WTC11 (cell line): ENCODE data around the gene SLC7A8.

Source experiments
- AFF4 ChIP-seq: sonication (generic); formaldehyde crosslinking; IDR thresholded peaks from 2 replicates; pipeline ENCODE4 v1.8.1; 2023; ENCODE audit warnings: mild to moderate bottlenecking, missing genetic modification reagents, borderline replicate concordance
- CTCF ChIP-seq: fragments of 200-600 bp; IDR thresholded peaks from 2 replicates; pipeline ENCODE4 v1.8.0; 2022; ENCODE audit warnings: antibody characterized with exemption
- E2F1 ChIP-seq: sonication (generic); formaldehyde crosslinking; IDR thresholded peaks from 2 replicates; pipeline ENCODE4 v1.8.0; 2022; ENCODE audit warnings: mild to moderate bottlenecking, missing genetic modification reagents
- ELF4 ChIP-seq: sonication (generic); formaldehyde crosslinking; IDR thresholded peaks from 2 replicates; pipeline ENCODE4 v1.8.1; 2022; ENCODE audit warnings: low read depth, mild to moderate bottlenecking, moderate library complexity, missing genetic modification reagents
- GRHL2 ChIP-seq: fragments of 250-450 bp; sonication (Bioruptor Pico); IDR thresholded peaks from 2 replicates; pipeline ENCODE4 v1.8.0; 2022; ENCODE audit warnings: mild to moderate bottlenecking, moderate library complexity; ENCODE audit not compliant: insufficient replicate concordance, severe bottlenecking
- IRF2 ChIP-seq: sonication (generic); formaldehyde crosslinking; IDR thresholded peaks from 2 replicates; pipeline ENCODE4 v1.8.0; 2022; ENCODE audit warnings: low read depth, missing genetic modification reagents, borderline replicate concordance
- MLX ChIP-seq: sonication (generic); formaldehyde crosslinking; IDR thresholded peaks from 2 replicates; pipeline ENCODE4 v1.8.1; 2023; ENCODE audit warnings: mild to moderate bottlenecking, missing genetic modification reagents, moderate library complexity
- NR2C2 ChIP-seq: sonication (generic); formaldehyde crosslinking; IDR thresholded peaks from 2 replicates; pipeline ENCODE4 v1.8.0; 2022; ENCODE audit warnings: mild to moderate bottlenecking, missing genetic modification reagents
- PRDM15 ChIP-seq: sonication (generic); formaldehyde crosslinking; IDR thresholded peaks from 2 replicates; pipeline ENCODE4 v1.8.0; 2022; ENCODE audit warnings: missing genetic modification reagents
- STAT6 ChIP-seq: sonication (generic); formaldehyde crosslinking; conservative IDR thresholded peaks from 2 replicates; pipeline ENCODE4 v1.8.1; 2023; ENCODE audit warnings: mild to moderate bottlenecking, low read depth, missing genetic modification reagents, moderate library complexity
- USF1 ChIP-seq: sonication (generic); formaldehyde crosslinking; IDR thresholded peaks from 2 replicates; pipeline ENCODE4 v1.8.0; 2022; ENCODE audit warnings: mild to moderate bottlenecking, missing genetic modification reagents

- TF ChIP-seq CTCF (no peak), USF1 (CRISPR knock-in tag) (no peak), E2F1 (CRISPR knock-in tag) (no peak), NR2C2 (no peak), GRHL2 (no peak), AFF4 (CRISPR knock-in tag) (no peak), IRF2 (CRISPR knock-in tag) (no peak), MLX (CRISPR knock-in tag) (no peak), STAT6 (CRISPR knock-in tag) (no peak), ELF4 (CRISPR knock-in tag) (no peak), PRDM15 (no peak)
These were observed 10.9 kb downstream of the SLC7A8 start for GRCh38 chr14:23172574-23172973.
